ENCODE measurements around the gene PABPN1L.
"Not testable (repeated sequence)": the region's sequence is repeated elsewhere in the genome, so short reads cannot be mapped to it uniquely, and the experiment has no call there.

PABPN1L gene

GRCh38 chr16:88891083-88891482 is 24.6 kb upstream of the PABPN1L start:
- TF ChIP-seq CTCF (IDR thresholded peaks at IDR 0.05; ENCODE audit: insufficient read depth, low read length, missing control alignments): no peak
- ChIA-PET CTCF (interaction anchor here (1.0 kb wide), 1 partner anchor 34 kb away, joined by 3 read pairs; the partner anchor contains the start of genes GALNS and TRAPPC2L), POLR2A (no interaction called here)
- H3K4me3 ChIP-seq (ENCODE audit: low read depth, low read length): no peak overlapping the region
- DNase-seq (ENCODE audit: low read depth, low spot score): no peak

- DNase-seq (ENCODE audit: low read depth, low spot score); H3K4me3 ChIP-seq (ENCODE audit: low read depth, low read length); CTCF ChIA-PET; POLR2A ChIA-PET: not testable (repeated sequence)
Observed at GRCh38 chr16:88889702-88890352, 23.4 kb upstream of the PABPN1L start.

- no peak overlapping the region for H3K4me3 ChIP-seq (ENCODE audit: low read depth, low read length)
- ChIA-PET POLR2A (interaction anchor here (0.6 kb wide), 1 partner anchor 12 kb away, joined by 3 read pairs; no protein-coding TSS in a partner anchor), CTCF (interaction anchor here (1.6 kb wide), 1 partner anchor 30 kb away, joined by 7 read pairs; no protein-coding TSS in a partner anchor)
- TF ChIP-seq CTCF (IDR thresholded peaks at IDR 0.05; ENCODE audit: insufficient read depth, low read length, missing control alignments): no peak
- no peak for DNase-seq (ENCODE audit: low read depth, low spot score)
Observed at GRCh38 chr16:88888461-88889387, 22.3 kb upstream of the PABPN1L start.

GRCh38 chr16:88888057-88888456 is 21.6 kb upstream of the PABPN1L start:
- CTCF ChIA-PET: interaction anchor here (1.2 to 1.6 kb wide), 2 partner anchors 24 to 30 kb away, joined by 3 to 7 read pairs; no protein-coding TSS in a partner anchor
- no peak overlapping the region for H3K4me3 ChIP-seq (ENCODE audit: low read depth, low read length)
- TF ChIP-seq CTCF (IDR thresholded peaks at IDR 0.05; ENCODE audit: insufficient read depth, low read length, missing control alignments): no peak
- POLR2A ChIA-PET: no interaction called here
- DNase-seq (ENCODE audit: low read depth, low spot score): no peak

- H3K4me3 ChIP-seq (ENCODE audit: low read depth, low read length): no peak overlapping the region
- DNase-seq (ENCODE audit: low read depth, low spot score): no peak
- no peak for TF ChIP-seq CTCF (IDR thresholded peaks at IDR 0.05; ENCODE audit: insufficient read depth, low read length, missing control alignments)
- POLR2A ChIA-PET: no interaction called here
- CTCF ChIA-PET: interaction anchor here (1.0 to 1.6 kb wide), 3 partner anchors 9 to 29 kb away, joined by 3 to 7 read pairs (median 3); no protein-coding TSS in a partner anchor
Observed at GRCh38 chr16:88886845-88887521, 20.5 kb upstream of the PABPN1L start.

GRCh38 chr16:88886420-88886844 is 20.0 kb upstream of the PABPN1L start:
- no peak for DNase-seq (ENCODE audit: low read depth, low spot score)
- ChIA-PET POLR2A (no interaction called here), CTCF (interaction anchor here (0.8 to 1.0 kb wide), 2 partner anchors 8 to 28 kb away, joined by 3 read pairs; no protein-coding TSS in a partner anchor)
- no peak for TF ChIP-seq CTCF (IDR thresholded peaks at IDR 0.05; ENCODE audit: insufficient read depth, low read length, missing control alignments)
- H3K4me3 ChIP-seq (ENCODE audit: low read depth, low read length): no peak overlapping the region

All from AG04449 (cell line).